Stimulated activated naive CD8-positive, alpha-beta T cell treated with anti-CD3 and anti-CD28 coated beads, Interleukin-15, Interleukin-2, amounts not matched to agents 100 ng/mL and 50 ng/mL, for 24 hours (primary cell): ENCODE measurements around the gene PCDHGC4.

Source experiments
- H3K27ac Mint-ChIP-seq: one replicate; pipeline ENCODE4 v1.8.0; 2021; ENCODE audit warnings: mild to moderate bottlenecking, mixed read lengths
- H3K27me3 Mint-ChIP-seq: one replicate; pipeline ENCODE4 v1.8.0; 2021; ENCODE audit warnings: mixed read lengths
- H3K36me3 Mint-ChIP-seq: one replicate; pipeline ENCODE4 v1.8.0; 2021; ENCODE audit warnings: low read depth, mixed read lengths
- H3K4me1 Mint-ChIP-seq: one replicate; pipeline ENCODE4 v1.8.0; 2021; ENCODE audit warnings: low read depth, mixed read lengths
- H3K4me3 Mint-ChIP-seq: one replicate; pipeline ENCODE4 v1.8.0; 2021; ENCODE audit warnings: mild to moderate bottlenecking, mixed read lengths
- H3K9me3 Mint-ChIP-seq: one replicate; pipeline ENCODE4 v1.8.0; 2021; ENCODE audit warnings: mixed read lengths

PCDHGC4 gene

GRCh38 chr5:141485321-141486055, 658 bp downstream of the PCDHGC4 start:
- Mint-ChIP-seq H3K4me1 (peaks cover 9% of the 10 kb centered on the region), H3K36me3 (no peaks in the 10 kb centered on the region), H3K9me3 (no peaks in the 10 kb centered on the region), H3K4me3 (peak overlapping the region; percentile 5), H3K27ac (no peak overlapping the region), H3K27me3 (peaks cover 93% of the 10 kb centered on the region)

DNA sequence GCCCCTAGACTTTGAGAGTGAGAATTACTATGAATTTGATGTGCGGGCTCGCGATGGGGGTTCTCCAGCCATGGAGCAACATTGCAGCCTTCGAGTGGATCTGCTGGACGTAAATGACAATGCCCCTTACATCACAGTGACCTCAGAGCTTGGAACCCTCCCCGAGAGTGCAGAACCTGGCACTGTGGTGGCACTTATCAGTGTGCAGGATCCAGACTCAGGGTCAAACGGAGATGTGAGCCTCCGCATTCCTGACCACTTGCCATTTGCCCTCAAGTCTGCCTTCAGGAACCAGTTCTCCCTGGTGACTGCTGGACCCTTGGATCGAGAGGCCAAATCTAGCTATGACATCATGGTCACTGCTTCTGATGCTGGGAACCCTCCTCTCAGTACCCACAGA, 1.3 kb downstream of the PCDHGC4 start:
- Mint-ChIP-seq H3K4me3 (no peak overlapping the region), H3K4me1 (peaks cover 9% of the 10 kb centered on the region), H3K27me3 (peaks cover 93% of the 10 kb centered on the region), H3K36me3 (no peaks in the 10 kb centered on the region), H3K27ac (no peak overlapping the region), H3K9me3 (no peaks in the 10 kb centered on the region)

DNA sequence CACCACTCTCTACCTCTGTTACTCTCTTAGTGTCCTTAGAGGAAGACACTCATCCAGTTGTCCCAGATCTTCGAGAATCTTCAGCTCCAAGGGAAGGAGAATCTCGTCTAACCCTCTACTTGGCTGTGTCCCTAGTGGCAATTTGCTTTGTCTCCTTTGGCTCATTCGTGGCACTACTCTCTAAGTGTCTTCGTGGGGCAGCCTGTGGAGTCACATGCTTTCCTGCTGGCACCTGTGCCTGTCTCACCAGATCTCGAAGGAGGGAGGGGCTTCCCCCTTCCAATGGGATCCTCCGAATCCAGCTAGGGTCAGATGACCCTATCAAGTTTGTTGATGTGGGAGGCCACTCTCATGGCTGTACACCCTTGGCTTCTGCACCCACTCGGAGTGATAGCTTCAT, 2.3 kb downstream of the PCDHGC4 start:
- H3K36me3 Mint-ChIP-seq: no peaks in the 10 kb centered on the region
- H3K9me3 Mint-ChIP-seq: no peaks in the 10 kb centered on the region
- peaks cover 93% of the 10 kb centered on the region for H3K27me3 Mint-ChIP-seq
- no peak overlapping the region for H3K4me3 Mint-ChIP-seq
- H3K4me1 Mint-ChIP-seq: peaks cover 13% of the 10 kb centered on the region
- no peak overlapping the region for H3K27ac Mint-ChIP-seq

GRCh38 chr5:141488591-141489561, 4.0 kb downstream of the PCDHGC4 start, which contains the start of gene PCDHGC5:
TSS of gene PCDHGC5 (plus strand) at chr5:141489081. CDS start at chr5:141489241, 160 bp downstream.
- Mint-ChIP-seq H3K36me3 (no peaks in the 10 kb centered on the region), H3K9me3 (no peaks in the 10 kb centered on the region), H3K27ac (no peak within 1 kb of the TSS), H3K4me3 (no peak within 1 kb of the TSS), H3K4me1 (peaks cover 15% of the 10 kb centered on the region), H3K27me3 (peaks cover 88% of the 10 kb centered on the region)

DNA sequence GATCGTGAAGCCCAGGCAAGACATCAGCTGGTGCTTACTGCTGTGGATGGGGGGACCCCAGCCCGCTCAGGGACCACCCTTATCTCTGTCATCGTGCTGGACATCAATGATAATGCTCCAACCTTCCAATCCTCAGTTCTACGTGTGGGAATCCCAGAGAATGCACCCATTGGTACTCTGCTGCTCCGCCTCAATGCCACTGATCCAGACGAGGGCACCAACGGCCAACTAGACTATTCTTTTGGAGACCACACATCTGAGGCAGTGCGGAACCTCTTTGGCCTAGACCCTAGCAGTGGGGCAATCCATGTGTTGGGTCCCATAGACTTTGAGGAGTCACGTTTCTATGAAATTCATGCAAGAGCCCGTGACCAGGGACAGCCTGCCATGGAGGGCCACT, 5.0 kb downstream of the PCDHGC4 start:
- H3K9me3 Mint-ChIP-seq: no peaks in the 10 kb centered on the region
- H3K27me3 Mint-ChIP-seq: peaks cover 87% of the 10 kb centered on the region
- no peak overlapping the region for H3K4me3 Mint-ChIP-seq
- H3K27ac Mint-ChIP-seq: no peak overlapping the region
- H3K36me3 Mint-ChIP-seq: no peaks in the 10 kb centered on the region
- H3K4me1 Mint-ChIP-seq: peaks cover 12% of the 10 kb centered on the region

DNA sequence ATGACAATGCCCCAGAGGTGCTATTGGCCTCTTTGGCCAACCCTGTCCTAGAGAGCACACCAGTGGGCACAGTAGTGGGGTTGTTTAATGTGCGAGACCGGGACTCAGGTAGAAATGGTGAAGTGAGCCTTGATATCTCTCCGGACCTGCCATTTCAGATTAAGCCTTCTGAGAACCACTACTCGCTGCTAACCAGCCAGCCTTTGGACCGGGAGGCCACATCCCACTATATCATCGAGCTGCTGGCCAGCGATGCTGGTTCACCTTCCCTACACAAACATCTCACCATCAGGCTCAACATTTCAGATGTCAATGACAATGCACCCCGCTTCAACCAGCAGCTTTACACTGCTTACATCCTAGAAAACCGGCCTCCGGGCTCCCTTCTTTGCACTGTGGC, 5.4 kb downstream of the PCDHGC4 start:
- Mint-ChIP-seq H3K27ac (no peak overlapping the region), H3K4me3 (no peak overlapping the region), H3K9me3 (no peaks in the 10 kb centered on the region), H3K36me3 (no peaks in the 10 kb centered on the region), H3K4me1 (peaks cover 8% of the 10 kb centered on the region), H3K27me3 (peaks cover 84% of the 10 kb centered on the region)

GRCh38 chr5:141490771-141491170, 5.9 kb downstream of the PCDHGC4 start:
- Mint-ChIP-seq H3K4me3 (no peak overlapping the region), H3K4me1 (peaks cover 10% of the 10 kb centered on the region), H3K27ac (no peak overlapping the region), H3K9me3 (no peaks in the 10 kb centered on the region), H3K27me3 (peaks cover 84% of the 10 kb centered on the region), H3K36me3 (no peaks in the 10 kb centered on the region)

- no peaks in the 10 kb centered on the region for H3K9me3 Mint-ChIP-seq
- H3K27ac Mint-ChIP-seq: no peak overlapping the region
- peaks cover 11% of the 10 kb centered on the region for H3K4me1 Mint-ChIP-seq
- no peaks in the 10 kb centered on the region for H3K36me3 Mint-ChIP-seq
- peaks cover 78% of the 10 kb centered on the region for H3K27me3 Mint-ChIP-seq
- H3K4me3 Mint-ChIP-seq: peak overlapping the region; percentile 71
Observed at GRCh38 chr5:141491323-141492167, 6.7 kb downstream of the PCDHGC4 start.

DNA sequence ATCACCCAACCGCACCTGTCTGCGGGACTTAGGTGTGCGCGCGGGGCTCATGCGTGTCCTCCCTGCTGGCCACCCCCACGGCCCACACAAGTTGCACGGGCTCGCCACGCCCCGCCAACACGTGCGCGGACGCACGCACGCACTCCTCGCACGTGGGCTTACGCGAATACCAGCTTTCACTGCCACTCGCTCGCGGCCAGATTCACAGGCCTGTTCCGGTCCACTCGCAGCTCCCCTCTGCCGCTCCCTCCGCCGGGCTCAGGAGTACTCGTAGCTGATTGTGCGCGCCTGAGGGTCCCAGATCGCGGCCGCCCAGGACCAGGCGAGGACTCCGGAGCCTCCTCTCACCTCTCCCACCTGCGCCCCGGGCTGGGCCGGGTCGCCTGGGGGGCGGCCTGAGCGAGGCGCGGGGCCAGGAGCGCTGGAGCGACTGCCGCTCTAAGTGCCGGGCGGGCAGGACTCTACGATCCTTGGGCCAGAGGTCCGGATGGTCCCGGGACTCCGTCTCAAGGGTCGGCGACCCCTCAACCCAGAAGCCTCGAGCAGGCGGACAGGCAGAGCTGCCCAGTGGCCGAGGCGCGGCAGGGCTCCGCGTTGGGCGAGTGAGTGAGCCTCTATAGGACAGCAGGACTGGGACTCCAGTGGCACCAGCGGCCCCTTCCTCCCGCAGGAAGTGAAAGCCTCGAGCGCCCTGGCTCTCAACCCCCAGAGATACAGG, 7.5 kb downstream of the PCDHGC4 start:
- peaks cover 70% of the 10 kb centered on the region for H3K27me3 Mint-ChIP-seq
- H3K27ac Mint-ChIP-seq: no peak overlapping the region
- peak overlapping the region; percentile 71 for H3K4me3 Mint-ChIP-seq
- no peaks in the 10 kb centered on the region for H3K36me3 Mint-ChIP-seq
- H3K9me3 Mint-ChIP-seq: no peaks in the 10 kb centered on the region
- peaks cover 11% of the 10 kb centered on the region for H3K4me1 Mint-ChIP-seq

DNA sequence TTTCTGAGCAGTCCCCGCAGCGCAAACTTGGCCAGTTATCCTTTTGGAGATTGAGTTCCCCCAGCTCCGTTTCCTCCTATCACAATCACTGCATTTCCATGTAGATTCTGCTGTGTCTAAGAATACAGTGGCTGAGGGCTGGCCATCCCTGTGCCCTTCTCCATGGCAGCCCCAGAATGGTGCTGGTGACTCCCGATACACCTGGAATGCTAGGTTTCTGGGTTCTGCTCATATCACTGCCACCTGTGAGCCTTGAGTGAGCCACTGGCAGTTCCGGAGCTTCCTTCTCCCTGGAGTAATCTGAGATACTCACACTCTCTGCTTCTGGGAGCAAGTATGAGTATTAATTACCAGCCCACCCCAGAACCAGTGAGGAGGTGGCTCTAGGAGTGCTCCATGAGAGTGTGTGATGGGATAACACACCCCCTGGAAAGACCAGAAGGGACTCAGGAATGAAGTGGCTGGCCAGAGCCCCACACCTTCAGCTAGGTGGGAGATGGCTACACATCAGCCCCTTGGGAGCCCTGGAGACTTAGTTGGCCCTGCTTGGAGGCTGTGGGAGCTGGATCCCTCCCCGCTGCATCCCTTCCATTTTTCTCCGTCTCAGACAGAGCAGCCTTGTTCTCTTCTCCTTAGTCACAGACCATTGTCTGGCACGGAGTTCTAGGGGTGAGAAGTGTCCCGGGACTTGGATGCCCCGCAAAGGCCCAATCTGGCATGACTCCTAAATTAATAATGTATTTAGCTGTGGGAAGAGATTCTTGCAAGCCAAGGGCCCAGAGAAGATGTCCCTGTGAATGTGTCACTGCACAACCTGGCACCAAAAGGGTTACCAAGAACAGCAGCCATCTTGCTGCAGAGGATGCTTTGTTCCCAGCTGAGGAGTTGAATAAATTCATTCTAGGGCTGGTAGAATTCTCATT, 8.9 kb downstream of the PCDHGC4 start:
- Mint-ChIP-seq H3K27ac (no peak overlapping the region), H3K4me1 (peaks cover 11% of the 10 kb centered on the region), H3K36me3 (no peaks in the 10 kb centered on the region), H3K9me3 (no peaks in the 10 kb centered on the region), H3K4me3 (no peak overlapping the region), H3K27me3 (peaks cover 62% of the 10 kb centered on the region)

DNA sequence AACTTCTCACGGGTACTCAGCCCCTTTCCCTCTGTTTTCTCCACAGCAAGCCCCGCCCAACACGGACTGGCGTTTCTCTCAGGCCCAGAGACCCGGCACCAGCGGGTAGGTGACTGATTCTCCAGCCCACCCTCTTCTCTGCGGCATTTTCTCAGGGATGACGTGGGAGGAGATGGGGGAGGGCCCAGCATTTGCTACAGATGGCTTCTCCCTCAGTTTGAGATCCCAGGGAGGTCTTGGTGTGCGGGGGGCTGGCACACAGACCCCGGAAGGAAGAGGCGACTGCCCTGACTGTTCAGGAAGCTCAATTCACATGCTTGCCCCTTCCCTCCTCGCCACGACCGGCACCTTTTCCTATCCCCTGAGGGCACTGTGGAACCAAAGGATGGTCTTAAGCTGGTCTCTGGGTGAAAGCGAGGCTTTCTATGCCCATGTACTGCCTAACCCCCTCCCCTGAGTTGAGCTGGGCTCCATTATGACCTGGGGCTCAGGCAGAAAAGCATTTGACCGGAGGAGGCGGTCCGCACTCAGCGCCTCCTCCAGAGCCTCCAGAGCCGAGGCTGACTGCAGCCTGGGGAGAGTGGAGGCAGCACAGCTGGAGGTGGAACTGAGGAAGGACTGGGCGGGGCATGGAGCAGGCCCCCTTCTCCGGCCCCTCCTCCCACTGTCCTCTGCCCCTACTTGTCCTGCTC, 10.1 kb downstream of the PCDHGC4 start:
- Mint-ChIP-seq H3K27me3 (peaks cover 52% of the 10 kb centered on the region), H3K4me3 (no peak overlapping the region), H3K4me1 (peaks cover 11% of the 10 kb centered on the region), H3K27ac (no peak overlapping the region), H3K36me3 (no peaks in the 10 kb centered on the region), H3K9me3 (no peaks in the 10 kb centered on the region)

DNA sequence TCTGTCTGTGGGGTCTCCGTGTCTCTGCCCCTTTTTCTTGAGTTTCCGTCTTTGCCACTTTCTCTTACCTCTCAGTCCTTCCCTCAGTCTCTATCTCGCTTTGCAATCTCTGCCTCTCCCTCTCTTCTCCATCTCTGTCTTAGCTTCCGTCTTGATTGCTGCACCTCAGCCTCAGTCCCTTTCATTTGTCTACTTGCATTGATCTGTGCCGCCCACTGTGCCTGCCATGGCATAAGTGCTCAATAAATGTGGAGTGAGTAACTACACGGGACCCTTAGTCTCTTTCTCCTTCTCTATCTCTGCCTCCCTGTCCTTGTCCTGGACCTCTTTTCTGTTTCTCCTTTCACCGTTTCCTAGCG, 10.6 kb downstream of the PCDHGC4 start:
- H3K27ac Mint-ChIP-seq: no peak overlapping the region
- no peak overlapping the region for H3K4me3 Mint-ChIP-seq
- no peaks in the 10 kb centered on the region for H3K9me3 Mint-ChIP-seq
- peaks cover 46% of the 10 kb centered on the region for H3K27me3 Mint-ChIP-seq
- H3K36me3 Mint-ChIP-seq: no peaks in the 10 kb centered on the region
- peaks cover 11% of the 10 kb centered on the region for H3K4me1 Mint-ChIP-seq

DNA sequence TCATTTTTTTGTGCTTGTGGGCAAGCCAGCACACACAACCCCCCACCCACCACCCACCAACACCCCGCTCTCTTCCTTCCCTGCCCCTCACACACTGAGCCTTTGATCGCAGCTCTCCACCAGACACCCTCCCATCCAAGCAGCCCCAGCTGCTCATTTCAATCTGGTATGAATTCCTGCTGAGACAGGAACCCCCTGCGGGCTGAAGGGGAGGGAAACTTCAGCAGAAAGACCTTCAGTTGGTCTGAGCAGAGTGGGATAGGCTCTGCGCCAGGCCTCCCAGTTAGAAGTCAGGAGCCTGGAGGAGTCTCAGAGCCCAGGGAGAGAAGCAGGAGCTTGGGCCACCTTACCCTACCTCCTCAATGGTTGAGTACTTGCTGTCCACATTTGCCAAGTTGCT, 11.2 kb downstream of the PCDHGC4 start:
- H3K27ac Mint-ChIP-seq: no peak overlapping the region
- H3K36me3 Mint-ChIP-seq: no peaks in the 10 kb centered on the region

More for the DNA sequence above, 11.2 kb downstream of the PCDHGC4 start:
- Mint-ChIP-seq H3K27me3 (peaks cover 40% of the 10 kb centered on the region), H3K4me1 (peaks cover 11% of the 10 kb centered on the region), H3K4me3 (no peak overlapping the region), H3K9me3 (no peaks in the 10 kb centered on the region)
